GM18520 (cell line): ENCODE results near the gene GPRC5B.

ENCODE experiments used
- ATAC-seq: cut with Tn5 transposase; IDR thresholded peaks from one replicate; pipeline ENCODE4 v1.9.1; 2021; ENCODE audit not compliant: unreplicated experiment

The GPRC5B gene

GRCh38 chr16:19850131-19850817 is 34.4 kb downstream of the GPRC5B start:
- no peak for ATAC-seq

- no peak for ATAC-seq
These were observed 35.9 kb downstream of the GPRC5B start for GRCh38 chr16:19848756-19849155.

- ATAC-seq: no peak
These were observed 38.2 kb downstream of the GPRC5B start for GRCh38 chr16:19846436-19846835.

- ATAC-seq: no peak
These were observed 39.6 kb downstream of the GPRC5B start for GRCh38 chr16:19844945-19845641.

GRCh38 chr16:19843371-19843770 is 41.3 kb downstream of the GPRC5B start:
- ATAC-seq: no peak

- no peak for ATAC-seq
These were observed 42.1 kb downstream of the GPRC5B start for GRCh38 chr16:19842426-19843157.

GRCh38 chr16:19841184-19841583 is 43.5 kb downstream of the GPRC5B start:
- ATAC-seq: no peak

GRCh38 chr16:19840524-19841110 is 44.0 kb downstream of the GPRC5B start:
- no peak for ATAC-seq

- no peak for ATAC-seq
These were observed 46.5 kb downstream of the GPRC5B start for GRCh38 chr16:19837984-19838707.

- no peak for ATAC-seq
These were observed 47.2 kb downstream of the GPRC5B start for GRCh38 chr16:19837331-19837980.

GRCh38 chr16:19835968-19836421 is 48.7 kb downstream of the GPRC5B start:
- ATAC-seq: no peak

GRCh38 chr16:19835196-19835595 is 49.5 kb downstream of the GPRC5B start:
- no peak for ATAC-seq

GRCh38 chr16:19833581-19833980 is 51.1 kb downstream of the GPRC5B start:
- ATAC-seq: no peak

GRCh38 chr16:19833176-19833575 is 51.5 kb downstream of the GPRC5B start:
- no peak for ATAC-seq

- no peak for ATAC-seq
These were observed 53.0 kb downstream of the GPRC5B start for GRCh38 chr16:19831678-19832077.

- ATAC-seq: no peak
These were observed 53.6 kb downstream of the GPRC5B start for GRCh38 chr16:19830902-19831560.

- ATAC-seq: no peak
These were observed 54.6 kb downstream of the GPRC5B start for GRCh38 chr16:19829844-19830692.

GRCh38 chr16:19824216-19824615 is 60.4 kb downstream of the GPRC5B start:
- ATAC-seq: no peak

- ATAC-seq: no peak
These were observed 61.3 kb downstream of the GPRC5B start for GRCh38 chr16:19823322-19823721.
